Measurements from ENCODE around the gene NPW.

The NPW gene

DNA sequence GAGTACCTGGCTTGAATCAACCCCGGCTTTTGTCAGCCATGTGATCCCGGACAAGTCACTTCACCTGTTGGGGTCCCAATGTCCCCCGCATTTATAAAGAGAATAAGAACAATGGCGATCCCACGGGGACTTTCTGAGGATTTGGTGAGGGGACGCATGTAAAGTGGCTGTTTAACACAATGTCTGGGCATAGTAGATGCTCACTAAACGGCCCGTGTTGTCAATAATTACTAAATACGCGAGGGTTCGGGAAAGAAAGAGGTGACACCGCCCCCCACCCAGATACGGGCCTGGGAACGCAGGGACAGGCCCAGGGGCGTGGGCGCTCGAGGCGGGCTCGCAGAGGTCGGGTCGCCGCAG is 28.0 kb upstream of the NPW start:
- TF ChIP-seq CTCF (conservative IDR thresholded peaks at IDR 0.05): no peak
- TF ChIP-seq ZFX (IDR thresholded peaks at IDR 0.05): no peak
- H3K27ac ChIP-seq: no peak overlapping the region

- peak overlapping the region; percentile 0; the same call in 1 of the 2 replicates for H3K27ac ChIP-seq
- TF ChIP-seq ZFX (IDR thresholded peaks at IDR 0.05): no peak
- no peak for TF ChIP-seq CTCF (conservative IDR thresholded peaks at IDR 0.05)
Measured at GRCh38 chr16:1991948-1992703, 27.5 kb upstream of the NPW start.

DNA sequence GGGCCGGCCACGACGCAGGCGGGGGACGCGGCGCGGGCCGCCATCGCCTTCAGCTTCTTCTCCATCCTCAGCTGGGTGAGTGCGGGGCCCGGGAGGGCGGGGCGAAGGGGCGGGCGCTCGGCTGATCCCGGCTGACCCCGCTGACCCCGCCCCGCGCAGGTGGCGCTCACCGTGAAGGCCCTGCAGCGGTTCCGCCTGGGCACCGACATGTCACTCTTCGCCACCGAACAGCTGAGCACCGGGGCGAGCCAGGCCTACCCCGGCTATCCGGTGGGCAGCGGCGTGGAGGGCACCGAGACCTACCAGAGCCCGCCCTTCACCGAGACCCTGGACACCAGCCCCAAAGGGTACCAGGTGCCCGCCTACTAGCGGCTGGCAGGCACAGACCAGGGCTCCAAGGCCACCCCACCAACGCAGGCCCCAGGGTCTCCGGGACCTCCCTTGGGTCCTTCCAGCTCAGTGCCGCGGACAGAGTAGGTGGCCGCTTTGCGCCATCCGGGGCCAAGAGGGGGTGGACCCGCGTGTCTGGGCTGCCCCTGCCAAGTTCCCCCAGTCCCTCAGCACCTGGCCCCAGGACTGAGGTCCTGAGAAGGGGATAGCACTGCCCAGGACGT is 26.8 kb upstream of the NPW start:
- TF ChIP-seq CTCF (conservative IDR thresholded peaks at IDR 0.05) (no peak), ZFX (IDR thresholded peaks at IDR 0.05) (no peak)
- peak overlapping the region; percentile 0; the same call in 1 of the 2 replicates for H3K27ac ChIP-seq

DNA sequence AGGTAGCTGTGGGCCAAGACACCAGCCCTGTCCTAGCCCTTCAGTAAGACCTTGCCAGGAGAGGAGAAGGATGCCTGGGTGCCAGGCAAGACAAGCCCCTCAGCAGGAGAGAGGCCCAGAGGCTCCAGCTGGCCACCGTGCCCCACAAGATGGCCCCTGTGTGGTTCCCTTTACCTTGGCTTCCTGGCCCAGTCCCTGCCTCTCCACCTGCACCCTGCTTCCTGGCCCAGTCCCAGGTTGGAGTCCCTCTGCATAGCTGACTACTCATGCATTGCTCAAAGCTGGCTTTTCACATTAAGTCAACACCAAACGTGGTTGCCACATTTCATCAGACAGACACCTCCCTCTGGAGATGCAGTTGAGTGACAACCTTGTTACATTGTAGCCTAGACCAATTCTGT is 25.9 kb upstream of the NPW start:
- H3K27ac ChIP-seq: peak overlapping the region; percentile 0; the same call in 1 of the 2 replicates
- TF ChIP-seq ZFX (IDR thresholded peaks at IDR 0.05) (no peak), CTCF (conservative IDR thresholded peaks at IDR 0.05) (no peak)

DNA sequence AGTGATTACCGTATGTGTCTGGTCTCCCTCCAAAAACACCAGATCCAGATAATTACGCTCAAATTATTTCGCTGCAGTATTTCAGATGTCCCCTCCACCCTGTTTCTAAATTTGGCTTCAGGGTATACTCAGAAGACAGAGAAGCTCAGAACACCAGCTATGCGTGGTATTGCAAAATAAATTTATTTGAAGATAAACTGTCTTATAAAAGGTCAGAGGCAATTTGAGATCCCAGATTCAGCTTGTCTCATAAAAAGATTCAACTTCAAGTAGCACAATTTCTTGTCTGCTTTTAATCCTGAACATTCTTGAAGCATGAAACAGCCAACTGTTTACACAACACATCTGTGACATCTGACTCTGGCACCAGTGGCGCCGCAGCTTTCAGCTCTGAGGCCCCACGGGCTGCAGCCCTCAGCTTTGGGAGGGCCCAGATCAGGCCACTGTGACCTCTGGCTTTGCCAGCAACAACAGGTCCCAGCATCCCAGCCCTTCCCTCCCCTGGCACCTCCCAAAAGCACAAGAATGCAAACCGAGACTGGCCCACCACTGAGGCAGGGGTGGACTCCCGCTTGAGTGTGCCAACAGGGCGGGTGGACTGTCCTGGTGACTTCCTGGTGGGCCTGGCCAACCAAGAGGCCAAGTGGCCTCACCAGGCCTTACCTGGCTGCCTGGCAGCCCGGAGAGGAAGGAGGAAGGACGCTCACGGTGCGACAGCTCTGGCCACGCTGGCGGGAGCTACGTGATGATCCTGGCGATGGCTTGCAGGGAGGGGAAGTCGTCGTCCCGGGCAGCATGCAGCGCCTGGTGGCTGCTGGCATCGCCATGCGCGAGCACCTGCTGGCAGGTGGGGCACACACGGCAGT is 21.9 kb upstream of the NPW start:
- TF ChIP-seq CTCF (conservative IDR thresholded peaks at IDR 0.05) (no peak), ZFX (IDR thresholded peaks at IDR 0.05) (no peak)
- no peak overlapping the region for H3K27ac ChIP-seq

- TF ChIP-seq ZFX (IDR thresholded peaks at IDR 0.05) (no peak), CTCF (conservative IDR thresholded peaks at IDR 0.05) (no peak)
- no peak overlapping the region for H3K27ac ChIP-seq
Measured at GRCh38 chr16:1998360-1998835, 21.2 kb upstream of the NPW start.
